K562 (cell line): Measurements from ENCODE around the gene ST6GAL1. TPM values are rescaled to one million over a fixed set of nuclear protein-coding genes. Genes with fewer than 3 reads are reported as not detected.
A peak's percentile ranks its signal among the peaks of the same experiment; 100 is the strongest.

Source experiments
- ATAC-seq: fragments of 200-7000 bp; cut with Tn5 transposase; 3 replicates; pipeline ENCODE4 v1.9.1; 2020; ENCODE audit warnings: moderate library complexity
- BruUV-seq: library from RNA; stranded (reverse); fragments of 400-500 nt; replicated peaks from 2 replicates; lab custom pipeline; 2021; lab: Mats Ljungman, UMichigan
- CTCF ChIA-PET: fragments of 300-600 bp; formaldehyde crosslinking; extraction: SDS; loops from one replicate; lab custom pipeline; 2021; ENCODE audit warnings: low intra/inter-chr PET ratio; lab: Yijun Ruan, JAX
- POLR2A ChIA-PET: fragments of 300-600, 350-650 bp; sonication (Branson Sonifier 250); formaldehyde crosslinking; extraction: SDS; loops from one replicate; lab custom pipeline; 2021; ENCODE audit warnings: antibody characterized with exemption, inconsistent platforms; lab: Yijun Ruan, JAX
- DNase-seq, 4 experiments: peaks; one replicate each; pipeline versions ENCODE4 v3.0.0 to v3.0.0-alpha.2; 2011 to 2018; ENCODE audit warnings: low spot score in 3 of 4, mixed read lengths in 3 of 4; ENCODE audit errors: extremely low read depth in 1 of 4
- FAIRE-seq: peaks from 2 replicates; lab custom pipeline; 2011; peaks lifted over from hg19 to GRCh38; lab: Jason Lieb, UNC
- H2AFZ ChIP-seq: 2 replicates; pipeline ENCODE4 v1.6.0; 2011; ENCODE audit warnings: low read depth, low read length, control low read depth, inconsistent platforms
- H3K27ac ChIP-seq: fragments of 200-600 bp; 3 replicates; pipeline ENCODE4 v1.8.0; 2011; ENCODE audit warnings: low read depth, mild to moderate bottlenecking, control low read depth, inconsistent platforms, low read length, moderate library complexity, mixed read lengths; ENCODE audit errors: extremely low read depth
- H3K27me3 ChIP-seq, 2 experiments: fragments of 300-600 bp in 1 of 2; 2 replicates in 1 of 2; 3 replicates in 1 of 2; pipeline versions ENCODE4 v1.6.0 to v1.8.0; 2011; ENCODE audit warnings: inconsistent platforms in 2 of 2, low read length in 2 of 2, mild to moderate bottlenecking in 1 of 2, mixed read lengths in 1 of 2, moderate library complexity in 1 of 2; ENCODE audit not compliant: control insufficient read depth in 2 of 2, insufficient read depth in 2 of 2
- H3K36me3 ChIP-seq: fragments of 300-600 bp; 3 replicates; pipeline ENCODE4 v1.8.0; 2011; ENCODE audit warnings: mild to moderate bottlenecking, low read length, inconsistent platforms; ENCODE audit not compliant: control insufficient read depth, insufficient read depth
- H3K4me1 ChIP-seq, 2 experiments: fragments of 200-600 bp in 1 of 2; replicated peaks in 1 of 2; 2 replicates in 1 of 2; 3 replicates in 1 of 2; pipeline versions ENCODE4 v1.5.1 to v1.8.0; 2011; ENCODE audit warnings: inconsistent platforms in 2 of 2, low read length in 2 of 2, mild to moderate bottlenecking in 1 of 2, mixed read lengths in 1 of 2, moderate library complexity in 1 of 2; ENCODE audit not compliant: control insufficient read depth in 2 of 2, insufficient read depth in 2 of 2
- H3K4me2 ChIP-seq: 2 replicates; pipeline ENCODE4 v1.6.1; 2011; ENCODE audit warnings: low read length, control low read depth, inconsistent platforms, mixed read lengths; ENCODE audit not compliant: insufficient read depth
- H3K4me3 ChIP-seq: fragments of 200-600 bp; sonication (generic), shearing (Covaris generic); 2 replicates; pipeline ENCODE4 v1.5.1; 2016; ENCODE audit warnings: control low read depth, inconsistent platforms
- H3K79me2 ChIP-seq: fragments of 200-600 bp; 3 replicates; pipeline ENCODE4 v1.8.0; 2011; ENCODE audit warnings: low read length, inconsistent platforms; ENCODE audit not compliant: control insufficient read depth, insufficient read depth
- H3K9ac ChIP-seq, 2 experiments: 2 replicates each; pipeline versions ENCODE4 v1.6.0 to v1.6.1; 2011; ENCODE audit warnings: low read depth in 2 of 2, low read length in 2 of 2, control low read depth in 1 of 2, inconsistent platforms in 1 of 2, mild to moderate bottlenecking in 1 of 2, mixed read lengths in 1 of 2; ENCODE audit not compliant: insufficient read depth in 1 of 2
- H3K9me1 ChIP-seq: one replicate; pipeline ENCODE4 v1.6.0; 2011; ENCODE audit warnings: inconsistent platforms, mild to moderate bottlenecking, low read length, moderate library complexity; ENCODE audit not compliant: control insufficient read depth, insufficient read depth
- H3K9me3 ChIP-seq: replicated peaks from 2 replicates; pipeline ENCODE4 v1.5.1; 2011; ENCODE audit warnings: low read depth, low read length, inconsistent platforms; ENCODE audit not compliant: control insufficient read depth, insufficient read depth
- H4K20me1 ChIP-seq: replicated peaks from 2 replicates; pipeline ENCODE4 v1.6.1; 2011; ENCODE audit warnings: low read length, inconsistent platforms, mixed read lengths; ENCODE audit not compliant: control insufficient read depth, insufficient read depth
- CHAMP1 ChIP-seq: fragments of 450-650 bp; IDR thresholded peaks from 2 replicates; pipeline ENCODE4 v1.6.1; 2016; ENCODE audit warnings: mild to moderate bottlenecking
- CHD7 ChIP-seq: fragments of 200-600 bp; sonication (generic); IDR thresholded peaks from one replicate; pipeline ENCODE4 v1.6.1; 2012; ENCODE audit warnings: mild to moderate bottlenecking, low read depth, low read length, inconsistent platforms
- E2F3 ChIP-seq: fragments of 250-450 bp; sonication (Bioruptor Pico); IDR thresholded peaks from 2 replicates; pipeline ENCODE4 v1.4.0; 2020; ENCODE audit warnings: mild to moderate bottlenecking
- ERF ChIP-seq: fragments of 450-650 bp; formaldehyde crosslinking; IDR thresholded peaks from 2 replicates; pipeline ENCODE4 v1.4.0; 2020; ENCODE audit warnings: mild to moderate bottlenecking, mixed read lengths
- PTTG1 ChIP-seq: fragments of 450-650 bp; IDR thresholded peaks from 2 replicates; pipeline ENCODE4 v1.6.1; 2016; ENCODE audit warnings: low read depth, mild to moderate bottlenecking, missing genetic modification characterization, missing compliant biosample characterization
- SAFB ChIP-seq: fragments of 200-400 bp; formaldehyde crosslinking; IDR thresholded peaks from 2 replicates; pipeline ENCODE4 v1.6.1; 2017; ENCODE audit warnings: low read depth, low read length, borderline replicate concordance
- SMARCA5 ChIP-seq: fragments of 450-650 bp; IDR thresholded peaks from 2 replicates; pipeline ENCODE4 v1.6.1; 2016
- ZFX ChIP-seq: sonication (generic); formaldehyde crosslinking; IDR thresholded peaks from 2 replicates; pipeline ENCODE4 v1.8.0; 2022; ENCODE audit warnings: mild to moderate bottlenecking, missing genetic modification reagents, moderate library complexity
- WGBS: fragments of 100-300 bp; shearing (Covaris generic); methylation state at CpG from one replicate; pipeline ENCODE4 v1.1.6; 2016; ENCODE audit warnings: low coverage, mixed read lengths; ENCODE audit not compliant: insufficient coverage; ENCODE audit errors: missing lambda C conversion rate; 5-methylcytosine and 5-hydroxymethylcytosine counted together
- in situ Hi-C: fragments of 300-500 bp; cut with MboI; formaldehyde crosslinking; loops from 4 replicates; pipeline ENCODE4 v1.15.0; 2018; ENCODE audit warnings: inconsistent platforms, mixed read lengths
- intact Hi-C: fragments of 100-400 bp; cut with micrococcal nuclease; formaldehyde crosslinking; loops from 2 replicates; pipeline ENCODE4 v1.14.2; 2022
- polyA plus RNA-seq, 8 experiments: library from polyadenylated mRNA; depleted of rRNA in 4 of 8; stranded (reverse) in 5 of 8; unstranded in 3 of 8; fragments of >200 nt; fragmentation: Nextera tagmentation in 2 of 8; fragmentation: Illumina TruSeq in 1 of 8; extraction: Ambion mirVana in 2 of 8; extraction: Trizol in 1 of 8; gene quantifications; 2 replicates each; pipeline versions ENCODE4 v1.2.1 to v1.2.3, GENCODE V29; 2011 to 2014; ENCODE audit warnings: inconsistent platforms in 1 of 8, missing spikeins in 1 of 8
- total RNA-seq, 7 experiments: library from RNA; depleted of rRNA in 6 of 7; stranded (reverse); fragments of >200 nt in 6 of 7; fragmentation: Illumina TruSeq in 2 of 7; extraction: Trizol in 2 of 7; gene quantifications; 2 replicates each; pipeline versions ENCODE4 v1.2.1 to v1.2.3, GENCODE V29; 2011 to 2021; ENCODE audit warnings: low replicate concordance in 1 of 7

The ST6GAL1 gene
- total and polyA plus RNA-seq, 9 of the 15 experiments (the other 6 are each of a cell fraction or from before 2014, with no cell fraction given), result 31.9 to 145 (median 71.0) TPM

- ChIA-PET CTCF (no interaction called here), POLR2A (interaction anchor here (0.8 to 1.5 kb wide), 6 partner anchors 9 to 619 kb away, joined by 3 to 5 read pairs (median 4); no protein-coding TSS in a partner anchor)
- H4K20me1 ChIP-seq, result no peaks in the 10 kb centered on the region
- ATAC-seq (peak; percentile 86), FAIRE-seq (peak; percentile 97), DNase-seq (peak; percentile 84 to 95 (median 90))
- H3K36me3 ChIP-seq, result peaks cover 26% of the 10 kb centered on the region
- H3K4me3 ChIP-seq, result no peak overlapping the region
- H3K9me3 ChIP-seq, result 0 out of 2 replicates have a peak, but pooled peaks cover 2% of the 10 kb centered on the region
- peaks cover 40 to 53% of the 10 kb centered on the region in 2 experiments for H3K4me1 ChIP-seq
- H3K27me3 ChIP-seq, result no peaks in the 10 kb centered on the region
- BruUV-seq, result no TSS peak
- peak overlapping the region in 1 of 2 experiments; percentile 41; a peak in 1 of 4 replicates for H3K9ac ChIP-seq
- H3K27ac ChIP-seq, result peak overlapping the region; percentile 85
- in situ Hi-C loops (no loop called here), intact Hi-C loops (loop anchor here (2.0 to 5.0 kb wide), 2 partner anchors 70 to 92 kb away; partner anchors contain the start of gene ST6GAL1)
- H3K9me1 ChIP-seq, result no peaks in the 10 kb centered on the region
- WGBS, result 0% methylated on average over 2 of the region's 3 CpGs
- peak overlapping the region; percentile 75 for H3K4me2 ChIP-seq
- H3K79me2 ChIP-seq, result peaks cover 43% of the 10 kb centered on the region
- H2AFZ ChIP-seq, result no peak overlapping the region
- TF ChIP-seq ERF (CRISPR knock-in tag) (no peak), ZFX (CRISPR knock-in tag) (peak; percentile 54; the same call in 1 of the 2 replicates), SMARCA5 (no peak), CHAMP1 (peak; percentile 96), PTTG1 (tag) (no peak), SAFB (no peak), E2F3 (CRISPR knock-in tag) (no peak), CHD7 (no peak)
Measured at GRCh38 chr3:187022403-187023029, 92.2 kb downstream of the ST6GAL1 start.
